GM18870 (cell line): Measurements from ENCODE around the gene IQCN.

Source experiments
- ATAC-seq: cut with Tn5 transposase; IDR thresholded peaks from one replicate; pipeline ENCODE4 v1.9.1; 2021; ENCODE audit warnings: moderate library complexity; ENCODE audit not compliant: unreplicated experiment

Gene IQCN

GRCh38 chr19:18266771-18267686 lies 7.2 kb downstream of the IQCN start:
- no peak for ATAC-seq

GRCh38 chr19:18265582-18265981 lies 8.7 kb downstream of the IQCN start:
- ATAC-seq = no peak

- ATAC-seq = no peak
Measured at GRCh38 chr19:18264971-18265540, 9.2 kb downstream of the IQCN start.

DNA sequence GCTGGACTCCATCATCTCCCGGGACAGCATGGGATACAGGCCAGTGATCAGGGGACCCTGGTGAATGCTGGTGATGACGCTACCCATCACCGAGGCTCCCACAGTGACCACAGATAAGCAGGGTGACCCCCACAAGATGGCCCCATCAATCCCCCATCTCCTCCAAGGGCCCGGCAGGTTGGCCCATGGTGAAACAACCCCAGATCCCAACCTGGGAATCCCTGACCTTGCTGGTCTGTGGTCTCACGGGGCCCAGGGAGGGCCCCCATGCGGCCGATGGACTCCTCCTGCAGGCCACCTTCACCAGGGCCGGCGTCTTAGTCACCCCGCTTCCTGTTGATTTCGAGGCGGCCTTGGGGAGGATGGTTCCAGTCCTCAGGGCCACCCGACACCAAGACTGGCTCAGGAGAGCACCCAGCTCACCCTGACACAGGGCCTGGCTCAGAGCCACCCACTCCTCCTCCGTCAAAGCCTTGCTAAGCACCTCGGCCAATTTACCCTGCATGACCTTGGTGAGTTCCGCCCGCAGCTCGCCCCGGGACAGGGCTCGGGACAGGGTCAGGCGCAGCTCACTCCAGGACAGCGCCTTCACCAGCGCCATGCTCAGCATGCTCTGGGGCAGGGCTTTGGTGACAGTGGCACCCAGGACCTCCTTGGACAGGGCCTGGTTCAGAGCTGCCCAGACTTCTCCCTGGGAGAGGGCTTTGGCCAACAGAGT lies 10.0 kb downstream of the IQCN start:
- ATAC-seq = no peak

- no peak for ATAC-seq
Measured at GRCh38 chr19:18263324-18264136, 10.7 kb downstream of the IQCN start.

- no peak for ATAC-seq
Measured at GRCh38 chr19:18262917-18263316, 11.3 kb downstream of the IQCN start.

GRCh38 chr19:18262144-18262543 lies 12.1 kb downstream of the IQCN start:
- ATAC-seq = no peak

DNA sequence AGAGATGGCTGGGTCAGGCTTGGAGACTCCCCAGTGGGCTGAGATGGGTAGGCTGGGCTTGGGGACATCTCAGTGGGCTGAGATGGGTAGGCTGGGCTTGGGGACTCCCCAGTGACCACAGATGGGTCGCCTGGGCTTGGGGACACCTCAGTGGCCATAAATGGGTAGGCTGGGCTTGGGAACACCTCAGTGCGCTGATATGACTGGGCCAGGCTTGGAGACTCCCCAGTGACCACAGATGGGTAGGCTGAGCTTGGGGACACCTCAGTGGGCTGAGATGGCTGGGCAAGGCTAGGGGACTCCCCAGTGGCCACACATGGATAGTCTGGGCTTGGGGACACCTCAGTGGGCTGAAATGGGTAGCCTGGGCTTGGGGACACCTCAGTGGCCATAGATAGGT lies 12.8 kb downstream of the IQCN start:
- no peak for ATAC-seq

GRCh38 chr19:18259893-18260292 lies 14.4 kb downstream of the IQCN start:
- no peak for ATAC-seq

DNA sequence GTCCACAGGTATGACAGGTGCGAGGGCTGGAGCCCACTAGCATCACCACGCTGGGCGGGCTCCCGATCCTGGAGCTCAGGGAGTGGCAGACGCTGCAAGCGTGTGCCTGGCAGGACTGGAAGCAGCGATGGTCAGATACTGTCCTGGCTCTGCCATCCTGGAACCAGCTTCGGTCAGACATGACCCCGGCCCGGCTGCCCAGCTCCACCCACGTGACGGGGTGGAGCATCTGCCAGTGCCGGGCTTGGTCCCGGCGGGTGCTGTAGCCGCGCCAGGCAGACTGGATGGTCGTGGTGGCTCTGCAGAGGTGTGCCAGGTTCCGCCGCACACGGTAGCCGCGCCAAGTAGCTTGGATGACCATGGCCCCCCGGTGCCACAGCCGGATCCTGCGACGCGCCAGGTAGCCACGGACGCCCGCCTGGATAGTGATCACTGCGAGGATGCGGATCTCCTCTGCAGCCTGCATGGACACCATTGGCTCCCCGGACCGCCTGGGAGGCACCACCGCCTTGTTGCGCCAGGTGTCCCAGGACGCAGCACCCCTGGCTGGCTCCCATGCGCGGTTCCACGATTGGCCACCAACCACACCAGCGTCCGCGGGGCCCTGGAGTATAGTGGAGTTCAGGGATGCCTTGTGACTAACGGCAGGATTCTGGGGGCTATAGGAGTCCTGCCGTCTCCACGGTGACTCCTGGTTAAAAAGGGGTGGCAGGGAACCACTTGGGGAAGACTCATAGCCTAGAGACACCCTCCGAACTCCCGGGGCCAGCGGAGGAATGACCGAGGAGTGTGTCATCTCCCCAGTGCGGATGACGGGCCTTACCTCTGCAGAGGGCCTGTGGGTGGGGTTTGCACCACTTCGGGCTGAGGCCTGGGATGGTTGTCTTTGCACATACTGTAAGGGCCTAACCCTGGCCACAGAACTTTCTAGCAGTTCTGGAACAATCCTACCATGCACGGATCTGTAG lies 16.5 kb downstream of the IQCN start:
- no peak for ATAC-seq

DNA sequence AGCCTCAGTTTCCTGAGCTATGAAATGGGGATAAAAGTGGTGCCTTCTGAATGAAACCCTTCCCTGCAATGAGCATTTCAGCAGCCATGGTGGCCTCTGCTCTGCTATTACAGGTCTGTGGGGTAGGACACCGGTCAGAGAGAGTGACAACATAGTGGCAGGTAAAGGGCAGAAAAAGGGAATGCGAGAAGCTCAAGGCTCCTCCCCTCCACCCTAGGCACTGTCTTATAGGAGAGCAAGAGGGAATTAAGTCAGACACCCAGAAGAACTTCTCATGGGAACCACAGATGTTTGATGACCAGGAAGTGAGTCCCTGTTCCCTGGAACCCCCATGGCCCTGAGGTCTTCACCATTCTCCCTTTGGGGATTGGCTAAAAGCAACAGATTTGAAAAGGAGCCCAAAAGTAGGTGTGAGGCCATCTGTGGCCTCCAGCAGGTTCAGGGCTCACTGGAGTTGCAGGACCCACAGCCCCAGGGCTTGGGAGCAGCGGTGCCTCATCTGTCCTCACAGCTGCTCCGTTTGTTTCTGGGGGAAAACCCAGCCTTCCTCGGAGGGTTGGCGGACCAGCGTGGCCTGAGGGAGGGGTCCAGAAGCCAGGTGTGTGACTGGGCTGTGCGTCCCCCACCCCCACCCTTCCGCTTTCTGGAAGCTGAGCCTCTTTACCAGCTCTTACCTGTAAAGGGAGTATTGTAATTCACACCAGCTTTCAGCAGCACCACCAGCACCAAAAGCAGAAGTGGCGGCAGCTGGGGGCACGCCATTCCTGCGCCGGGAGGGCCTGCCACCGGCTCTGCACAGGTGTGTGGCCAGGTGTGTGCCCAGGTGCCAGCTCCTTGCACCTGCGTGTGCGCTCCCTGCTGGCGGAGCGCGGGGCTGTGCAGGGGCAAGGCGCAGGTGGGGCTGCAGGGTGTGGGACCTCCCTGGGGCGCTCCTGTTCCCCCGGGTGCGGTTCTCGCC lies 19.4 kb downstream of the IQCN start:
- ATAC-seq = no peak

GRCh38 chr19:18253716-18254115 lies 20.5 kb downstream of the IQCN start:
- ATAC-seq = no peak

GRCh38 chr19:18253130-18253529 lies 21.1 kb downstream of the IQCN start:
- ATAC-seq = no peak

- ATAC-seq = no peak
Measured at GRCh38 chr19:18252370-18252717, 21.9 kb downstream of the IQCN start.

- no peak for ATAC-seq
Measured at GRCh38 chr19:18251587-18252369, 22.5 kb downstream of the IQCN start.

DNA sequence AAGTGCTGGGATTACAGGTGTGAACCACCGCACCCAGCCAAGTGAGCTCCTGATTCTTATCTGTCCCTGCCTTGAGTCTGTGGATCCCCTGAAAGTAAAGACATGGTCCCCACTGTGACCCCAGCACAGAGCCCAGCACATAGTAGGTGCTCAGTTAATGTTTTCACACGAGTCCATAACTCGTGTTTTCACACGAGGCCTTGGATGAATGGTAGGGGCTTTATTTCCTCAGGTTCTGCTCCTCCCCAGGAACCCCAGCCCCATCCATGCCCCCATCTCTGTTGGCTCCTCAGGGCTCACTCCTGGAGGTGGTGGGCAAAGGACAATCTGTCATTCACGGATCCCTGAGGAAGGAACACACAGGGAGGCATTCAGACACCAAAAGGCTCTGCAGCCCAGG lies 24.4 kb downstream of the IQCN start:
- ATAC-seq = no peak

DNA sequence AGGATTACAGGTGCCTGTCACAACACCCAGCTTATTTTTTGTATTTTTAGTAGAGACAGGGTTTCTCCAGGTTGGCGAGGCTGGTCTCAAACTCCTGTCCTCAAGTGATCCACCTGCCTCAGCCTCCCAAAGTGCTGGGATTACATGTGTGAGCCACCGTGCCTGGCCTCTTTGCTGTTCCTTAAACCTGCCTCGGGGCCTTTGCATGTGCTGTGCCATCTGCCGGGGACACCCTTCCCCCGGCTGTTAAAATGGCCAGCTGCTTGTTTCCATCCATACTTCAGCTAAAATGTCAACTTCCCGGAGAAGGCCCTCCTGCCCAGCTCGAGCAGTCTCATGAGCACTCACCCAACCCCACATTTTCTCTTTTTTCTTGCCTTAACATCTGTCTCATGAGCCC lies 29.0 kb downstream of the IQCN start:
- ATAC-seq = no peak

DNA sequence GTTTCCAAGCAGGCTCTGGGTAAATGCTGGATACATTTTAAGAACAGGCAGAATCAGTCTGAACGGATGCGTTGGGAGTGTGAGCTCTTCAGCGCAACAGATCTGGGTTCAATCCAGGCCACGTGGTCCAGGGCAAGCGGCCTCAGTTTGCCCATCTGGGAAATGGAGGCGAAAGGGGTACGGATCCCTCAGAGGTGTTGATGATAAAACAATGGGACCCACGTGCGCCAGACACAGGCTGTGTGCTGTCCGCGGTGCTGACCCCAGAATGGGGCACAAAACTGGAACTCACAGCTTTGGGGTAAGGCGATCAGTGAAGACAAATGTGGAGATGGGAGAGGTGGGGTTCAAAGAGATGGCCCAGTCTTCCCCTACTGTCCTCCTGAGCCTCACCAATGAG lies 34.9 kb downstream of the IQCN start:
- no peak for ATAC-seq
